Uterus (tissue), 4 donors: ENCODE results near the gene SLIT3. TPM values are rescaled to one million over a fixed set of nuclear protein-coding genes. Genes with fewer than 3 reads are reported as not detected.

Experiments
- DNase-seq, 2 donors: peaks; one replicate each; pipeline ENCODE4 v3.0.0-alpha.2; 2019 to 2020
- H3K27ac ChIP-seq, 2 donors: fragments of 200-600 bp; sonication (generic); 1 replicate in 1 of 2; 2 replicates in 1 of 2; pipeline ENCODE4 v1.5.1; 2016 to 2018
- H3K27me3 ChIP-seq, 2 donors: fragments of 200-600 bp; sonication (generic); one replicate each; pipeline ENCODE4 v1.5.1; 2018 to 2019; ENCODE audit warnings: control low read depth in 1 of 2
- H3K36me3 ChIP-seq, 2 donors: fragments of 200-600 bp; sonication (generic); one replicate each; pipeline ENCODE4 v1.5.1; 2019; ENCODE audit warnings: control low read depth in 1 of 2
- H3K4me1 ChIP-seq, 2 donors: fragments of 200-600 bp; sonication (generic); one replicate each; pipeline ENCODE4 v1.5.1; 2018 to 2019; ENCODE audit warnings: control low read depth in 1 of 2
- H3K4me3 ChIP-seq, 2 donors: fragments of 200-600 bp; sonication (generic); 1 replicate in 1 of 2; 2 replicates in 1 of 2; pipeline ENCODE4 v1.5.1; 2018 to 2019; ENCODE audit warnings: mild to moderate bottlenecking in 1 of 2
- H3K9me3 ChIP-seq, 2 donors: fragments of 200-600 bp; sonication (generic); one replicate each; pipeline ENCODE4 v1.5.1; 2019; ENCODE audit warnings: control low read depth in 1 of 2
- CTCF ChIP-seq, 4 experiments: fragments of 200-600 bp in 2 of 4; fragments of 450-650 bp in 2 of 4; sonication (generic) in 2 of 4; IDR thresholded peaks; one replicate each; pipeline ENCODE4 v1.5.1; 2016 to 2019; ENCODE audit warnings: antibody characterized with exemption in 4 of 4, mild to moderate bottlenecking in 2 of 4, moderate library complexity in 1 of 4
- POLR2A ChIP-seq, 2 donors: fragments of 450-650 bp; IDR thresholded peaks; one replicate each; pipeline ENCODE4 v1.6.1; 2016; ENCODE audit warnings: antibody characterized with exemption in 2 of 2, mild to moderate bottlenecking in 1 of 2, moderate library complexity in 1 of 2
- intact Hi-C: fragments of 100-400 bp; cut with DNase I; formaldehyde crosslinking; loops from one replicate; pipeline ENCODE4 v1.15.1; 2023; ENCODE audit warnings: low total_unique reads
- total RNA-seq, 4 donors: library from RNA; depleted of rRNA in 3 of 4; stranded (reverse); fragments of >200 nt in 3 of 4; gene quantifications; one replicate each; pipeline versions ENCODE4 v1.1.0 to v1.2.4, GENCODE V29; 2014 to 2023
- donor health status: DM: yes; HTN: yes; CAD: no.

Gene SLIT3
- total RNA-seq, 4 donors from 2014 or later, result 9.4 to 62.2 (median 28.1) TPM

DNA sequence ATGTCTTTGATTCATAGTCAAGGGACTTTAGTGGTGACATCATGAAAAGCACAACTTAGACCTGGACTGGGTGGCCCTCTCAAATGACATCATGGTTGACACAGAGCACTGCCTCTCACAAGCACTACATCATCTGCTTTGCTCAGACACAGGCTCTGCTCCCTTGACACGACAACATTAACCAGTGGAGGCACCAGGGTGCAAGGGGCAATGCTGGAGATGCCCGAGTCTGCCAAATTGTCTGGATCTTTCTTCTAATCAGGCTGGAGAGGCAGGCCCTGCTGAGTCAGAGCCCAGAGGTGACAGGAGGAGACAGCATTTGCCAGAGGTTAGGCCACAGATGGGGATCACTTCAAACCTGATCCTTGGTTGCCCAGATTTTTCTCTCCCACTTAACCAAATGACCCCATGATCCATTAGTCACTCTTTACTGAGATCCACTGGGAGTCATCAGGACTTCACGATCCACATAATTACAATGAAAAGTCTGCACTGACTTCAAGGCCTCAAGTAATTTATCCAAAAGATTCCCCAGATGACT, 174.4 kb downstream of the SLIT3 start:
- no peak overlapping the region for H3K27ac ChIP-seq
- intact Hi-C loops, result no loop called here
- no peak for DNase-seq
- H3K27me3 ChIP-seq, result no peaks in the 10 kb centered on the region
- H3K36me3 ChIP-seq, result no peaks in the 10 kb centered on the region
- H3K9me3 ChIP-seq, result no peaks in the 10 kb centered on the region
- peaks cover 0 to 6% of the 10 kb centered on the region in 2 donors for H3K4me1 ChIP-seq
- H3K4me3 ChIP-seq, result no peak overlapping the region
- no peak for TF ChIP-seq CTCF (IDR thresholded peaks at IDR 0.05)
- TF ChIP-seq POLR2A (IDR thresholded peaks at IDR 0.05), result no peak

DNA sequence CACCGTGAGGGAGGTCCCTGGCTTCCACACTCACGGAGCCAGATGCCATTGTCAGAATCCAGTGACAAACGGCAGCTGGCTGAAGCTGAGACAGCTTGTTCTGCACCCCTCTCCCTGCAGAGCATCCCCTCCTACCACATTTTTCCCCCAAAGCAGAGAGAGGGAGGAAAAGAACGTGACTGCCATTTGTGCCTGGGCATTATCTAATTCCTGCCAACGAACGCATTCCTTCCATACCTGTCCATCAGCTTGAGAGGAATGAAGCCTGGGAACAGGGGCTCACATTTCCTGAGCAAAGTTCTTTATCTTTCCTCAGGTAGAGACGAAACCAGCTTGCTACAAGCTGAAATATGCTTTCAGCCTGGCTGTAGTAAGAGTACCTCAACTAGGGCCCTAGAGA, 175.4 kb downstream of the SLIT3 start:
- no peak overlapping the region for H3K27ac ChIP-seq
- H3K9me3 ChIP-seq, result no peaks in the 10 kb centered on the region
- H3K27me3 ChIP-seq, result no peaks in the 10 kb centered on the region
- TF ChIP-seq POLR2A (IDR thresholded peaks at IDR 0.05), result no peak
- no peak for DNase-seq
- peaks cover 0 to 6% of the 10 kb centered on the region in 2 donors for H3K4me1 ChIP-seq
- H3K36me3 ChIP-seq, result no peaks in the 10 kb centered on the region
- no peak overlapping the region for H3K4me3 ChIP-seq
- intact Hi-C loops, result no loop called here

GRCh38 chr5:169122951-169123350, 178.0 kb downstream of the SLIT3 start:
- no peak for TF ChIP-seq CTCF (IDR thresholded peaks at IDR 0.05)
- Histone ChIP-seq H3K4me1 (peaks cover 0 to 6% of the 10 kb centered on the region in 2 donors), H3K9me3 (no peaks in the 10 kb centered on the region), H3K27me3 (no peaks in the 10 kb centered on the region), H3K27ac (no peak overlapping the region), H3K4me3 (no peak overlapping the region), H3K36me3 (no peaks in the 10 kb centered on the region)
- no peak for DNase-seq
- intact Hi-C loops, result no loop called here

DNA sequence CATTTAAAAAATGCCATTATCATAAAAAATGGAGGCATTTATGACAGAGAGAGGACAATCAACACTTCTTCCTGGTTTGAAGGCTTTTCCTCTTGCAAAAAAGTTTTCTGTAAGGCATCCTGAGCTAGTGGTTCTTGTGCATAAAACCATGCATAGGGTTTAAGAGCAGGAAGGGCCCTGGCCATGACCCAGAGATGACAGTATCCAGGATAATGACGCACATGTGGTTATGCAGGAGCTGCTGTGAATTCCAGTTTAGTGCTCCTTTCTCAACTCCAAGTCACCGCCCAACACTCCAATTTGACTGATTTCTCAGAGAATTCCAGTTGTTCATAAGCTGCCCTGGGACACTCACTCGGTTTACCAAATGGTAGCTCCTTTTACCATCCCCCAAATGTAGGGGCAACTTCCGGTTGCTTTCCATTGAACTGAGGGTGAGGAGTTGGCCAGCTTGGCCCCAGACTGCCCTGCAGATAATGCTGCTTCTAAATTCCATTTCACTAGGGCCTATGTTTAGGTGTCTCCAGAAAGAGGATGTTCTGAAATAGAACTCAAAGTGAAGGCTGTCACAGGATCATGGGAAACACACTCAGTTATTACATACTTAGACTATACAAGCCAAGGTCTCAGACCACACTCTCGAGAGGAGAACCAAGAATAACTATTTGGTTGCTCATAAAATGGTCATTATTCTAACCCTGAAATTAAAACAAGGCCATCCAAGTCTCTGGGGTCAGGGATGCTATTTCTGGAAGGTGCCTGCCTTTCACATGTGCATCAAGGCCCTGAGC, 179.1 kb downstream of the SLIT3 start:
- no peak for DNase-seq
- intact Hi-C loops, result no loop called here
- Histone ChIP-seq H3K36me3 (no peaks in the 10 kb centered on the region), H3K27ac (no peak overlapping the region), H3K4me1 (peaks cover 0 to 6% of the 10 kb centered on the region in 2 donors), H3K9me3 (no peaks in the 10 kb centered on the region), H3K4me3 (no peak overlapping the region), H3K27me3 (no peaks in the 10 kb centered on the region)
- TF ChIP-seq CTCF (IDR thresholded peaks at IDR 0.05), result no peak

DNA sequence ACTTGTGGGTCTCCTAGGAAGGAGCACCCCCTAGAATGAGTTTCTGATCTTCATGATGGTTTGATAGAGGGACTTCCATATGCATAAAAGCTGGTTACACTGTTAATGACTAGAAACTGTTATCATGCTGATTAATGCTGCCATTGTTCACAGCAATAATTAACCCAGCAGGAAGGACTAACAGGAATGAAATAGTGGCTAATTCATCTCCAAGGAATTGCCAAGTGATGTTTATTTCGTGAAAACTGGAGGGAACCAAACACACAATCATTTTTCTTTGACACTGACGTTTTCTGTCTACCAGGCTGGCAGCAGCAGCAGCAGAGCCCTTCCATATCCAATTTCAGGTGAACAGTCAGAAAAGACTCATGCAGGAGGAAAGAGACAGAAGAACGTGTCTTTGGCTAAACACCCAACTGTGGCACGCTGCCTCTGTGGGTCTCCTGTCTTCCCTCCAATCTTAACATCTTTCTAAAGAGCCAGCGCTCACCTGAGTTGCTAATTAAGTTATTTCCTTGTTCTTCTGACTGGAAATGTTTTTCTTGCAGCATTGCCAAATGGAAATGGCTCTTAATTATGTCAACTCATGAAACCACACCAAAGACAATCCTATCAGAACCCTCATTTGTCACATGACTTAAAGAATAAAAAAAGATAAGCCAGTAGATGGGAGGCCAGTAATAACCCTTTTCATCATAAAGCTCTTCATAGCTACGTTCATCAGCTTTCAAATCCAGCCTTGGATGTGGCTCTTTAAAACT, 181.5 kb downstream of the SLIT3 start:
- H3K27me3 ChIP-seq, result no peaks in the 10 kb centered on the region
- intact Hi-C loops, result no loop called here
- no peak overlapping the region for H3K27ac ChIP-seq
- TF ChIP-seq POLR2A (IDR thresholded peaks at IDR 0.05), result no peak
- TF ChIP-seq CTCF (IDR thresholded peaks at IDR 0.05), result no peak
- H3K36me3 ChIP-seq, result no peaks in the 10 kb centered on the region
- no peak for DNase-seq
- no peaks in the 10 kb centered on the region for H3K4me1 ChIP-seq
- H3K9me3 ChIP-seq, result no peaks in the 10 kb centered on the region
- H3K4me3 ChIP-seq, result no peak overlapping the region
